Measurements from ENCODE around the gene PCDHGA4. TPM values are rescaled to one million over a fixed set of nuclear protein-coding genes. Genes with fewer than 3 reads are reported as not detected.

The PCDHGA4 gene
- polyA plus RNA-seq, 2 of the 4 experiments (the other 2 are of a cell fraction), result 0.13 to 0.48 TPM

- DNase-seq (ENCODE audit: low read depth in 1 of 2, low spot score in 1 of 2) (peak; percentile 80 to 87), FAIRE-seq (no peak), ATAC-seq (peak; percentile 99)
- 9% methylated on average over 29 of the region's 29 CpGs for WGBS (ENCODE audit: missing lambda C conversion rate)
- Histone ChIP-seq H3K4me3 (peak within 1 kb of the TSS; percentile 45), H3K4me1 (no peaks in the 10 kb centered on the region), H3K9me3 (peaks cover 28% of the 10 kb centered on the region), H3K4me2 (peak within 1 kb of the TSS; percentile 69), H3K27ac (peak within 1 kb of the TSS; percentile 24 to 73; a peak in 5 of 6 replicates)
- no peak for TF ChIP-seq TFCP2L1 (CRISPR knock-in tag; IDR thresholded peaks at IDR 0.05)
- peak; percentile 14 for TF ChIP-seq CHD2 (IDR thresholded peaks at IDR 0.05; ENCODE audit: low read length, partially characterized antibody)
- TF ChIP-seq EHF (CRISPR knock-in tag; IDR thresholded peaks at IDR 0.05), result no peak
- no peak for TF ChIP-seq CEBPB (IDR thresholded peaks at IDR 0.05)
- TF ChIP-seq RAD21 (conservative IDR thresholded peaks at IDR 0.05 in 1 of 2, IDR thresholded peaks at IDR 0.05 in 1 of 2), result peak; percentile 71 to 73
- no peak for TF ChIP-seq HOXB5 (CRISPR knock-in tag; IDR thresholded peaks at IDR 0.05)
- TF ChIP-seq CTCF (IDR thresholded peaks at IDR 0.05), result peak; percentile 75
- TF ChIP-seq POLR2A (IDR thresholded peaks at IDR 0.05; ENCODE audit: low read length), result peak; percentile 28
- peak; percentile 60 for TF ChIP-seq SMC3 (IDR thresholded peaks at IDR 0.05)
- ChIA-PET POLR2A (interaction anchor here (1.0 to 1.9 kb wide), 5 partner anchors 11 to 214 kb away, joined by 3 to 7 read pairs (median 4); partner anchors contain the start of genes PCDHGA1, PCDHGA2 and TAF7), CTCF (interaction anchor here (0.7 to 4.4 kb wide), 31 partner anchors 10 to 269 kb away, joined by 3 to 25 read pairs (median 6); partner anchors contain the start of genes DIAPH1, PCDHB11, PCDHB6 and PCDHGA1)
These were observed 4.8 kb upstream of the PCDHGA4 start, which contains the start of gene PCDHGB1 for GRCh38 chr5:141349917-141350619. TSS of gene PCDHGB1 (plus strand) at chr5:141350099. CDS start at chr5:141350261, 162 bp downstream.

- ChIA-PET CTCF (interaction anchor here (0.6 to 4.4 kb wide), 8 partner anchors 13 to 215 kb away, joined by 3 to 21 read pairs (median 8); partner anchors contain the start of genes PCDHGA2, PCDHGA5, PCDHGA7 and PCDHGB3), POLR2A (no interaction called here)
- no peak for FAIRE-seq
- no peak for ATAC-seq
- WGBS (ENCODE audit: missing lambda C conversion rate), result 93% methylated on average over 23 of the region's 36 CpGs
- H3K27ac ChIP-seq, result no peak overlapping the region
- DNase-seq (ENCODE audit: low read depth in 1 of 2, low spot score in 1 of 2), result no peak
- no peaks in the 10 kb centered on the region for H3K4me1 ChIP-seq
- H3K4me3 ChIP-seq, result no peak overlapping the region
- TF ChIP-seq SREBF2 (IDR thresholded peaks at IDR 0.05), result no peak
- TF ChIP-seq CHD2 (IDR thresholded peaks at IDR 0.05; ENCODE audit: low read length, partially characterized antibody), result no peak
- TF ChIP-seq E2F6 (IDR thresholded peaks at IDR 0.05; ENCODE audit: borderline replicate concordance, low read depth), result no peak
- TF ChIP-seq FOSL2 (IDR thresholded peaks at IDR 0.05), result no peak
- TF ChIP-seq FOSL2 (CRISPR knock-in tag; IDR thresholded peaks at IDR 0.05), result no peak
- no peak for TF ChIP-seq MAFK (IDR thresholded peaks at IDR 0.05; ENCODE audit: partially characterized antibody)
- no peak for TF ChIP-seq SMC3 (IDR thresholded peaks at IDR 0.05)
- TF ChIP-seq MAZ (IDR thresholded peaks at IDR 0.05; ENCODE audit: borderline replicate concordance, low read depth, low read length), result no peak
- TF ChIP-seq FOXS1 (CRISPR knock-in tag; IDR thresholded peaks at IDR 0.05), result no peak
- TF ChIP-seq NR3C1 (IDR thresholded peaks at IDR 0.05), result no peak
- no peak overlapping the region for H3K4me2 ChIP-seq
- H3K9me3 ChIP-seq, result peaks cover 31% of the 10 kb centered on the region
These were observed 3.2 kb upstream of the PCDHGA4 start for GRCh38 chr5:141351591-141351990.

- ATAC-seq (no peak), FAIRE-seq (no peak), DNase-seq (ENCODE audit: low read depth in 1 of 2, low spot score in 1 of 2) (no peak)
- Histone ChIP-seq H3K27ac (no peak overlapping the region), H3K9me3 (peaks cover 58% of the 10 kb centered on the region), H3K4me1 (no peaks in the 10 kb centered on the region), H3K4me2 (no peak overlapping the region), H3K4me3 (no peak overlapping the region)
- ChIA-PET CTCF (interaction anchor here (1.3 to 3.0 kb wide), 4 partner anchors 9 to 212 kb away, joined by 3 to 13 read pairs (median 4); partner anchors contain the start of gene PCDHGA5), POLR2A (no interaction called here)
- WGBS (ENCODE audit: missing lambda C conversion rate), result 74% methylated on average over 24 of the region's 24 CpGs
- TF ChIP-seq PBX3 (IDR thresholded peaks at IDR 0.05) (no peak), NR3C1 (IDR thresholded peaks at IDR 0.05) (no peak), ESRRA (IDR thresholded peaks at IDR 0.05; ENCODE audit: borderline replicate concordance, low read length) (no peak), ZSCAN20 (CRISPR knock-in tag; IDR thresholded peaks at IDR 0.05) (no peak), POLR2AphosphoS2 (conservative IDR thresholded peaks at IDR 0.05; ENCODE audit: low read length) (no peak)
These were observed 820 bp downstream of the PCDHGA4 start for GRCh38 chr5:141355641-141356040.
